ENCODE results near the gene DPP8. TPM values are rescaled to one million over a fixed set of nuclear protein-coding genes. Genes with fewer than 3 reads are reported as not detected.

Gene DPP8
- total and polyA plus RNA-seq, 2 donors (not counting 3 experiments of a cell fraction or from before 2014, with no cell fraction given) = 12.1 to 35.3 TPM

GRCh38 chr15:65468229-65468909, 49.1 kb downstream of the DPP8 start:
- H3K4me3 ChIP-seq (replicated peaks in 1 of 3; ENCODE audit: insufficient read depth in 1 of 3, low read depth in 1 of 3, low read length in 3 of 3) = no peak overlapping the region
- H3K27me3 ChIP-seq (ENCODE audit: control insufficient read depth in 2 of 2, insufficient read depth in 2 of 2, low read length in 2 of 2) = no peaks in the 10 kb centered on the region
- H3K4me2 ChIP-seq (ENCODE audit: insufficient read depth, low read length) = no peak overlapping the region
- no peak for TF ChIP-seq POLR2A (IDR thresholded peaks at IDR 0.05; ENCODE audit: low read depth, low read length)
- TF ChIP-seq, protein P1, sequence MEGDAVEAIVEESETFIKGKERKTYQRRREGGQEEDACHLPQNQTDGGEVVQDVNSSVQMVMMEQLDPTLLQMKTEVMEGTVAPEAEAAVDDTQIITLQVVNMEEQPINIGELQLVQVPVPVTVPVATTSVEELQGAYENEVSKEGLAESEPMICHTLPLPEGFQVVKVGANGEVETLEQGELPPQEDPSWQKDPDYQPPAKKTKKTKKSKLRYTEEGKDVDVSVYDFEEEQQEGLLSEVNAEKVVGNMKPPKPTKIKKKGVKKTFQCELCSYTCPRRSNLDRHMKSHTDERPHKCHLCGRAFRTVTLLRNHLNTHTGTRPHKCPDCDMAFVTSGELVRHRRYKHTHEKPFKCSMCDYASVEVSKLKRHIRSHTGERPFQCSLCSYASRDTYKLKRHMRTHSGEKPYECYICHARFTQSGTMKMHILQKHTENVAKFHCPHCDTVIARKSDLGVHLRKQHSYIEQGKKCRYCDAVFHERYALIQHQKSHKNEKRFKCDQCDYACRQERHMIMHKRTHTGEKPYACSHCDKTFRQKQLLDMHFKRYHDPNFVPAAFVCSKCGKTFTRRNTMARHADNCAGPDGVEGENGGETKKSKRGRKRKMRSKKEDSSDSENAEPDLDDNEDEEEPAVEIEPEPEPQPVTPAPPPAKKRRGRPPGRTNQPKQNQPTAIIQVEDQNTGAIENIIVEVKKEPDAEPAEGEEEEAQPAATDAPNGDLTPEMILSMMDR (IDR thresholded peaks at IDR 0.05; ENCODE audit: extremely low read depth in 1 of 2, insufficient read depth in 1 of 2, low read depth in 1 of 2, low read length in 2 of 2) = no peak
- TF ChIP-seq JUN (IDR thresholded peaks at IDR 0.05; ENCODE audit: borderline replicate concordance, insufficient read depth, insufficient read length, low read depth) = no peak
- TF ChIP-seq GATA2 (IDR thresholded peaks at IDR 0.05; ENCODE audit: insufficient read depth, insufficient read length, low read depth, low read length) = no peak
- TF ChIP-seq EZH2 (IDR thresholded peaks at IDR 0.05; ENCODE audit: borderline replicate concordance, low read depth, low read length, severe bottlenecking) = no peak
- no peak for TF ChIP-seq FOS (IDR thresholded peaks at IDR 0.05; ENCODE audit: borderline replicate concordance, insufficient read depth, low read length)
- no peak for TF ChIP-seq POLR2AphosphoS5 (IDR thresholded peaks at IDR 0.05; ENCODE audit: insufficient read depth, low read depth, low read length)
- TF ChIP-seq MYC (IDR thresholded peaks at IDR 0.05; ENCODE audit: low read depth, low read length) = no peak
- no peak for TF ChIP-seq MAX (IDR thresholded peaks at IDR 0.05; ENCODE audit: insufficient read depth, insufficient read length)
- H2AFZ ChIP-seq (ENCODE audit: low read depth, low read length) = no peak overlapping the region
- H3K9ac ChIP-seq (replicated peaks; ENCODE audit: extremely low read depth, insufficient read depth, low read length) = no peak overlapping the region
- H4K20me1 ChIP-seq (replicated peaks; ENCODE audit: control insufficient read depth, extremely low read depth, insufficient read depth, low read length) = no peaks in the 10 kb centered on the region
- no peak for DNase-seq (ENCODE audit: low read depth, low spot score)
- no peaks in the 10 kb centered on the region for H3K9me1 ChIP-seq (replicated peaks; ENCODE audit: control insufficient read depth, extremely low read depth, insufficient read depth, low read length)
- BruUV-seq (replicated peaks) = no TSS peak
- FAIRE-seq = no peak
- no peaks in the 10 kb centered on the region for H3K4me1 ChIP-seq (ENCODE audit: control insufficient read depth, extremely low read depth, insufficient read depth, low read length)
- no peak overlapping the region for H3K27ac ChIP-seq (ENCODE audit: insufficient read depth, low read depth, low read length)
- dilution Hi-C loops (cut with MboI; ENCODE audit: extremely low pct_ligation_motif_present, low sequenced_read_pairs) (no loop called here), intact Hi-C loops (cut with micrococcal nuclease) (no loop called here)
- H3K36me3 ChIP-seq (ENCODE audit: control insufficient read depth in 2 of 2, extremely low read depth in 1 of 2, insufficient read depth in 2 of 2, low read length in 2 of 2) = peaks cover 14 to 19% of the 10 kb centered on the region in 2 experiments
- ChIA-PET POLR2A (no interaction called here), CTCF (no interaction called here)
- H3K79me2 ChIP-seq (ENCODE audit: control insufficient read depth, insufficient read depth, low read length) = no peaks in the 10 kb centered on the region
- H3K9me3 ChIP-seq (replicated peaks; ENCODE audit: control insufficient read depth, insufficient read depth, low read length) = no peaks in the 10 kb centered on the region

Measured in endothelial cell of umbilical vein (primary cell).